Fibroblast of skin of scalp (primary cell): ENCODE results near the gene TRAK1.
A peak's percentile ranks its signal among the peaks of the same experiment; 100 is the strongest.

Source experiments
- DNase-seq: peaks from one replicate; pipeline ENCODE4 v3.0.0-alpha.2; 2013

Gene TRAK1

DNA sequence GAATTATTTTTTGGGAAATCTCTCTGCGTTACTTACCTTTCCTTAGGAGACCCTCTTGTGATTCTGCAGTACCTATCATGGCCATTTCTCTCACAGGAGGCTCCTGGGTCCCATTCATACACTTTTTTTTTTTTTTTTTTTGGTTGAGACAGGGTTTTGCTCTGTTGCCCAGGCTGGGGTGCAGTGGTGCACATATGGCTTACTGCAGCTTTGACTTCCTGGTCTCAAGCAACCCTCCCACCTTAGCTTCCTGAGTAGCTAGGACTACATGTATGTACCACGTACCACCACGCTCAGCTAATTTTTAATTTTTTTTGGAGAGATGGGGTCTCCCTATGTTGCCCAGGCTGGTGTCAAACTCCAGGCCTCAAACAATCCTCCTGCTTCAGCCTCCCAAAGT is 36.1 kb downstream of the TRAK1 start:
- DNase-seq, result no peak

DNA sequence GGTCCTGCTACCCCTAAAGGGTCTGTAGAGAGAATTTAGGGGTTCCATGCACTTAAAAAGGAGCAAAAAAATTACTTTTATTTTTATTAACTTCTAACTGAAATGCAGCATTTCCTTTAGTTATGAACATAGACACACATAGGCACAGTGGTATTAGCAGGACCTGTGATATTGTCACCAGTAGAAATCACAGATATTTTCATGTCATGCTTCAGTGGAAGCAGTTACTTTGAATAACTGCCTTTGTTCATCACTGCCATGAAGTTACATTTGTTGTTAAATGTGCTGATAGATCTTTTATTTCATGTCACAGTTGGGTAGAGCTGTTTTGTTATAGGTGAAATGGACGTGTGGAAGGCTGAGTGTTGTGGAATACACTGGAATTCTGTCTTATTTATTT is 37.4 kb downstream of the TRAK1 start:
- no peak for DNase-seq

DNA sequence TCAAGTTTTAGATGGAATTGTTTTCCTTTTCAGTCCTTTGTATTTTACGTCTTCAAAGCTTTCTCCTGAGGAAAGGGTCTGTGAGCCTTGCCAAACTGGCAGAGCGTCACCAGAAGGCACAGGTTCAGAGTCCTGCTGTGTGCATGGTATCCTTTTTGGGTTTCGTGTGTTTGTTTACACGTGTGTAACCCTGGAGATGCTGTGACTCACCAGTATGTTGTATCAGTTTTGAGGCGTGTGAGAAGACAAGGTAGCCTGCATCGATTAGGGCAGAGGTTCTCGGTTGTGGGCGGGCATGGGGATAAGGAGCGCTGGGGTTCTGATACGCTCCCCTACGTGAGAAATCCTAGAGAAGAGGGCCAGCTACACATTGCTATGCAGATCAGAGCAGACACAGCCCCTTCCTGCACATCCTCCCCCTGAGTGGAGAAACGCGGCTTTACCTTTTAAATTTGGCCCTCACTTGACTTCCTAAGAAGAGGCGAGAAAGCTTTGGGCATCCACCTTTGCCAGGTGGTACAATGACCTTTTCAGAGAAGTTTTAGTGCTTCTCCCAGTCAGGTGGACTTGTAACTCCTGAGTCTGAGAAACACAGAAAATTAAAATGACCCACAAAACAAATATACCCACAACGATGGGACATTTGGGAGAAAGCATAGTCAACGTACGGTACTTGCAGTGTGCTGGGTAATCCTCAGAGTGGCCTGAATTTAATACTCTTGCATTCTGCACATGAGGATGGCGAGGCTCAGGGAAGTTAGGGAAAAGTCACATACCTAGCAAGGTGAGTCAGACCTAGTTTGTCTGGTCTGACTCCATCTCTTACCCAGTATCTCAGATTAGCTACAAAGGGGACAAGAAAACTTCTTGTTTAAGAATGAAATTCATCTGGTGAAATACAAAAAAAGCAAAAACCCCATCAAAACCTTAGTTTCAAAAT is 38.1 kb downstream of the TRAK1 start:
- DNase-seq, result no peak

DNA sequence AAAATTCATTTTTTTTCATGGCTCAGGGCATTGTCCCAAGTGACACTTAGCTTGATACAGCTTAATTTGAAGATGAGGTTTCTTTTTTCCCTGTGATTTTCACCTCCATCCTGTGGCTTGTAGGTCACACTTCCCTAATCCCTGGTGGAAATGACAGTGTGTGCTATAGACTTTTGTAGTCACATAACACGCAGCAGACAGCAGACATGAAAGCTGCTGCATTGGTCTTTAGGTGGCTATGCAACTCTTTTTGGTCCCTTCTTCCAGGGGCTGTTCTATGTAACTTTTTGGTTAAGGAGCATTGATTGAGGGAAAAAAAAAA is 38.8 kb downstream of the TRAK1 start:
- DNase-seq, result no peak

DNA sequence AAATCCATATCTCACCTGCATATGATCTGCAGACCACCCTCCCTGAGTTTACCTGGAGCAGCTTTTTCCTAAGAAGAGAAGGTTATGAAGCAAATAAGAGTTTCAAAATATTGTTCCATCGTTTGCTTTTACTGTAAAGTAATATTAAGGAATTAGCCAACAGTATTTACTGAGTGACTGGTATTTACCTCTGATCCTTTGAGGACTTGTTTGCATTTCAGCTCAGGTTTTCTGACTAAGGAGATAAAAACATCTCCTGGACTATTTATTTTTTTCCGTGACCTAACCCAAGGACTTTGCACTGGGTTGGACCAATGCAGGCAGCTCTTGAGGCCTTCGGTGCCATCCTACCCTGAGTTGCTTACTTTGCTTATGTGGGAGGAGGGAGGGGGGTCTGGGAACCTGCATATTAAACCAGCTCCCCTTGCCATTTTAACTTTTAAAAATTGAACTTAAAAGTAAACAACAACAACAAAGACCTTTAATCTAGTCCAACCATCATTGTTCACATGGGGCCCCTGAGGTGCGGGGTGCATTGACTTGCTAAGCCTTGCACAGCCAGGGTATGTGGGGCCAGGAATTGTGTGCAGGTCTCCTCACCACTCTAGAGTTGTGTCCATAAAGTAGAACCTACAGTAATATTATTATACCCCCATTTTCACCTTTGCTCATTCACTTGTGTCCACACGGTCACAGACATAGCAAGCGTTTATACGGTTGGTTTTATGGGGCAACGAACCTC is 39.3 kb downstream of the TRAK1 start:
- no peak for DNase-seq

DNA sequence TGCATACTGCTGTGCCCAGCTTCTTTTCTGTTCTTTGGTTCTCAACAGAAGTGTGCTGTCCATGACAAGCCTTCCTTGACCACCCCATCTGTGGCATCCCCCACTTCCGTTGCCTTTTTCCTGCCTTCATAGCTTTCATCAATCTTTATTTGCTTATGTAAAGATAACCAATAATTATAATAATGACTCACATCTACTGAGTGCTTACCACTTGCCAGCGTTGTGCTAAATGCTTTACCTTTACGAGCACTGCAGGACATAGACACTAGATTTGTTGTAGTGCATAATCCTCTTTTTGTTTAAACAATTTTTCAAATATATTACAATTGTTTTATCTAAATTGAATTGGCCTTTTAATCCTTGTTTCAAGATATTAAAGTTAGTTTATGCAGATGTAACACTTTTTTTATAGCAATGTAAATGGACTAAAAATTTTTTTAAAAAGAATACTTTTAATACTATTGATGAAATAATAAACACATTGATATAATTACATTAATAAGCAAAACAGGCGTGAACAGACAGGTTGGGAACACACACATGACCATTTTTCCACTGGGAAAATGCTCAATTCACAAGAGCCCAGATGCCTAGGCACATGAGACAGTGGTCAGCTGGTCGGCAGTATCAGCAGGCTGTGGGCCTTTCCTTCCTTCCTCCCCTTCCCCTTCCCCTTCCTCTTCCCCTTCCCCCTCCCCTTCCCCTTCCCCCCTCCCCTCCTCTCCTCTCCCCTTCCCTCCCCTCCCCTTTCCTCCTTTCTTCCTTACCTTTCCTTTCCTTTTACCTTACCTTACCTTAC is 42.5 kb downstream of the TRAK1 start:
- no peak for DNase-seq

DNA sequence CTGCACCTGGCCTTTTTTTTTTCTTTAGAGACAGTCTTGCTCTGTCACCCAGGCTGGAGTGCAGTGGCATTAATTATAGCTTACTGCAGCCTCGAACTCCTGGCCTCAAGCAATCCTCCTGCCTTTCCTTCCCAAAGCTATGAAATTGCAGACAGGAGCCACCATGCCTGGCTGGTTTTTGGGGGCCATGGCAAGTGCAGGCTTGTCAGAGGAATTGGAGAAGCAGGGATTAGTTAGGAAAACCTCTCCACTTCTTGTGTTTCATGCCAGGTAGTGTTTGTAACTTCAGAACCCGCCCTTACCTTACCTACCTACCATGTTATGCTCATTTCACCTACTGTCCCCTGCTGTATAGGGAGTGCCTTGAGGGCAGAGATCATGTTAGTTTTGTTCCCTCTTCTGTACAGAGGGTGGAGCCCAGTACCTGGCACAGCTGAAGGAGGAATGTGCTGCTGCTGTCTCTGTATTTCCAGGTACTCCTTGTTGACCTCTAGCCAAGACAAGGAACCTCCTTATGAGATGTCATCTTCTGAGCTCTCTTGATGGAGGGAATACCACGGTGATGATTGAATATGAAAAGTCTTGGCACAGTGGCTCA is 43.8 kb downstream of the TRAK1 start:
- DNase-seq, result no peak

DNA sequence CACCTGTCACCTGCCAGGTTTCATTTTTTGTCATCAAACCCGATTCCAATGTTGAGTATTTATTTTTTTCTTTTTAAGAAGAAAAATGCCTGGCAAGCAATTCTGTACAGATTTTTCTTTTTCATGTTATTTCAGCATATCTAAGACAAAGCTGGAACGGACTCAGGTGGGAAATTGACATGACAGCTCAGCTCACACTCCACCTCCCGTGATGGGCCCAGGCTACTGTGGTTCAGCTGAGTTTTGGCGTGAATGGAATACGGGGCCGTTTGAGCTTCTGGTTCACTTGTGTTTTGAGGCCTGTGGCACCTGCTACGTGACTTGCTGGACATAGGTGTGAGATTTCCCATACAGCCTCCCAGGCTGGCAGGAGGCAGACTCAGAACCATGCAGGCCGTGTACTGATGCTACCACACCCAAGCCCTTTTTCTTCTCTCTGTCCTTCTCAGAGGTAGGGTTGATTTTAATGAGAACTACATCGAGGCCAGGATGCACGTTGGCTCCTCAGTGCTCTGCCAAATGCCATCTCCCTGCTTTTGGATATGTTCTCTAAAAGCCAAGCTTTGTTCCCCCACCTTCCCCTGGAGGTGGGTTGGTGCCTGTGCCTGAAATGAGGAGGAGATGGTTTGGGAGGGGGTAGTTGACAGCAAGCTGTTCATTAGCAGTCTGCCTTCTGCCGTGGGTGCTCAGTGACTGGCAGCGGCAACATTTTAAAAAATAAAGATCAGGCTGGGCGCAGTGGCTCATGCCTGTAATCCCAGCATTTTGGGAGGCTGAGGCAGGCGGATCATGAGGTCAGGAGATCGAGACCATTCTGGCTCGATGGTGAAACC is 48.7 kb downstream of the TRAK1 start:
- no peak for DNase-seq

DNA sequence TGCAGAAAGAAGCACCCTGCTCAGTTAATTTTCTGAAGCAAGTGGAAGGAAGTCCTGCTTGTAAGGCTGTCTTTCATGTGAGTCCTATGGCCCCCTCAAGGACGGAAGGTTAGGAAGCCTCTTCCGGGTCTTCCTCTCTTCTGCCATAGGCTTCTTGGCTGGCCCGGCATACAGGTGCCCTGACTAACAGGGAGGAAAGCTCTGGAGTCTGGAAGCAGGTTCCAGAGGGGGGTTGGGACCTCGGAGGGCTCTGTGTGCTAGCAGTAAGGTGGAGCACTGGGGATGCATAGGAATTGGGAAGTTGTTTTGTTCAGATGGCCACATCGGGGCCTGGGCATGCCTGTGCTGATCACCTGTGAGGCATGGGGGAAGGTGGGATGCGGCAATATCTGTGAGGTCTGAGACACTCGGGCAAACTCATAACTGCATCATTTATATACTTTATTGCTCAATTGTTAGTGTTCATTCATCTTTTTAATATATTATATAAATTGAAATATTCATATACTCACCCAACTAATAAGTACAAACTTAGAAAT is 49.6 kb downstream of the TRAK1 start:
- no peak for DNase-seq

DNA sequence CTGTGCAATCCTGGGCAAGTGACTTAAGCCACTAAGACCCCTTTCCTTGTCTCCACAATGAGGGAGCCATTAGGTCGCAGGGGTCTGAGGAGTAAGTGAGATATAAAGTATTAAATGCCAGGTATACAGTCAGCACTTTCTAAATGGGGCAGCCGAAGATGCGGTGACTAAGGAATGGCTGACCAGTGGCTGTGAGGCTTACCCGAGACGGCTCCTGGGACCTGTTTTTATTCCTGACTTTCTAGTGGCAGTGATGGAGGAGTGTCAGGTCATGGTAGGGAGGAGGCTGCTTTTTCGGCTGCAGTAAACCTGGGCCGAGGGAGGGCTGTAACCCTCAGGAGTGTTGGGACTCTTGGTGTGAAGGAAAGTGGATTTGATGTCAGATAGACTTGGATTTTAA is 52.3 kb downstream of the TRAK1 start:
- DNase-seq, result no peak

DNA sequence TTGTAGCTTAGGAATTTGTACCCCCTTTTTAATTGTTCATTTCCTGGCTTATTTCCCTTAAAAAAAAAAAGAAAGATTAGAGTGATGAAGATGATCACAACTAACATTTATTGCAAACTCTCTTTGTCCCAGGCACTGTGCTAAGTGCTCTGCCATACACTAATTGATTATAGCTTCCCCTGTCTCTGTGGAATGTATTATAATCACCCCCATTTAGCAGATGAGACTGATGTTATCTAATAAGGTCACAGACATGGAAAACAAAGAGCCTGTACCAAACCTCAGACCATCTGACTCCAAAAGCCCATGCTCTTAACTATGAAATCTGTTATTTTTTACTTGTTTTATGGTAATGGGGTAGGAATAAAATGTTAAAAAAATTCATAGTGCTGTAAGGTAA is 53.1 kb downstream of the TRAK1 start:
- DNase-seq, result no peak

DNA sequence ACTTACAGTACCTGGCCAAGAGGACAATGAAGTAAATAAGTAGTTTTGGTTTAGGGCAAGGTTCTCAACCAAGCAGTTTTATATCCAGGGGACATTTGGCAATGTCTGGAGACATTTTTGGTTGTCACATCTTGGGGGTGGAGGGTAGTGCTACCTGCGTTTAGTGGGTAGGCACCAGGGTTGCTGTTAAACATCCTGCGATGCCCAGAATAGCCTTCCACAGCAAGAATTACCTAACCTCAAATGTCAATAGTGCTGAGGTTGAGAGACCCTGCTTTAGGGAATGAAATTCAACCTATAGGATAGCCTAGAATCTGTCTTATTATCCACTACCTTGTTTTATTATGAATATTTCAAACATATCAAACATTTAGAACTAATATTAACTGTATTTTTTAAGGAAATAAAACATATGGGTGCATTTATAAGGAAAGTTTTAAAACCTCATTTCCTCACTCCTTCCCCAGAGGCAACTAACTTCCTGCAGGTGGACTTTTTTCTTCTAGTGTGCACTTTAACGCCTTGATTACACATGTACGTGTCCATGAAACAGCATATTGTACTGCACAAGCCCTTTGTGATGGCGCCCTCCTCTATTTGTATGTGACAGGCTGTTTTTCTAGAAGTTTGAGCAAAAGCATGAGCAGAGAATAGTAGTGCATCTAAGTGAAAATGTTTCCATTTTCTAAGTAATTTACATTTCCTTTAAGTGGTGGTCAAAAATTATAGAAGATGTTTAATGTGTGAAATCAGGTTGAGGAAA is 57.1 kb downstream of the TRAK1 start:
- no peak for DNase-seq

DNA sequence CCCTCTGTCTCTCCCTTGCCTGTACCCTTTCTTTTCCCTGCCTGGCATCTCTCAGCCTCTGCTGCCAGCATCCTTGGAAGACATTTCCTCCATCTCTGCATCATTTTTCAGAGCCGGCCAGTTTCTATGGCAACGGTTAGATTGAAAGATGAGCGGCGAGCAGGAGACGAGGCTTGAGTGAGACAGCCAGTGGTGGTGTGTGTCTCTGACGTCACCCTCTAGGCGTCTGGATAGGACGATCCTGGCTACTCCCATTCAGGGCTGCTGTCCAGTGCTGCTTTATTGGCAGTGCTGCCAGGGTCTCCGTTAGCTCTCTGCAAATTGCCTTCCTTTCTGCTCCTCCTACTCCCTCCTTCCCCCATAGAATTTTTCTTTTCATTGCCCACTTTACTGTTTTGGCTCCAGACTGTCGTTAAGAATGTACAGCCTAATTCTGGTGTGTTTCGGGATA is 57.9 kb downstream of the TRAK1 start:
- DNase-seq, result peak; percentile 82

DNA sequence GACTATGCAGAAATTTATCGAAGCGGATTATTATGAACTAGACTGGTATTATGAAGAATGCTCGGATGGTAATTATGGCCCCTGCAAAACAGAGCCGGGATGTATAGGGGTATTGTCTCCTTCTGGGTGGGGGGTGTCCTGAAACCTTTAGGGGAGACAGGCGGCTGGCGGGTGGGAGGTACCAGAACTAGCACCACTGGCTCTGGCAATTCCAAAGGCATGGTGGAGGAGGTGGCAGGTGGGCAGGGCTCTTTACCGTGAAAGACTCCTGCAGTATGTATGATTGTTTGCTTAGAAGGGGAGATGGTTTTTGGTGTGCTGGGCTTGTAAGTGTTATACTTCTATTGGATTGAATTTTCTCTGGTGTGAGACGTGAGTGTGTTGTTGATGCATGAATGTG is 58.4 kb downstream of the TRAK1 start:
- no peak for DNase-seq

DNA sequence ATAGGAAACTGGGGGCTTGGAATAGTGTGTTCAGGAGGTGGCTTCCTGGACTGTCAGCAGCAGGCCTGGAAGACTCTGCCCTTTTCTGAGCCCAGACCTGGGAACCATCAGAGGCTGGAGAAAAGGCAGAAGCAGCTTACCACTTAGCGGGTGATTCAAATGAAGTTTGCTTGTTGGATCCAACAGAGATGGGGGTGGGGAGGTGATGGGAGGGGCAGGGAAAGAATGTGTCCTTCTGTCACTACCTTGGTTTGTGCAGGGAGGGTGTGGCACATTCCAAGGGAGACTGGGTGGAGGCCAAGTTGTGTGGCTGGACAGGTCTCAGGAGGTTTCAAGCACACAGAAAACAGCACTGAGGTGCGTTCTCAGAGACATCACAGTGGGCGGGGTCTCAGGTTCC is 58.8 kb downstream of the TRAK1 start:
- no peak for DNase-seq

DNA sequence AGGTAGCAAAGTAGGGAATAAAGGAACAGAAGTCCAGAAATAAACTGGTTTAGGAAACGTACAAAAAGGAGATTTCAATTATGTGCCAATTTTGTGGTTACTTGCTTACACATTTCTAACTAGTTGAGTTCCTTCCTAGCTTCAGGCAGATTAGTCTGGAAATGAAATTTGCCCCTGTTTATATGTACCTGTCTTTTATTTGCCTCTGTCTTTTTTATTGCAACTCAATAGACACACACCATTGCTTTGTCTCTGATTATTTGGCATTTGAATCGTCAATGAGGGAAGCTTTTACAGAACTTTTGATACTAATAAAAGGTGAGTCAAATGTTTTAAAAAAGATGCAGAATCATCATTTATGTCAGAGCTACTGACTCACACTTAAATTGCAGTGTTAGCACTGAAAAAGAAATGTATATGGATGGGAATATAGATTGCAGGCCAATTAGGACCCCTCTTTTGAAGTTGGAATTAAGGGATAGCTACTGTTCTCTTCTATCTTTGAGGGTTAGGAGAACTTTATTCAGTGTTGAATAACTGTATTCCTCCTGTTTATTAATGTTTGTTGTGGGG is 60.5 kb downstream of the TRAK1 start:
- DNase-seq, result no peak

DNA sequence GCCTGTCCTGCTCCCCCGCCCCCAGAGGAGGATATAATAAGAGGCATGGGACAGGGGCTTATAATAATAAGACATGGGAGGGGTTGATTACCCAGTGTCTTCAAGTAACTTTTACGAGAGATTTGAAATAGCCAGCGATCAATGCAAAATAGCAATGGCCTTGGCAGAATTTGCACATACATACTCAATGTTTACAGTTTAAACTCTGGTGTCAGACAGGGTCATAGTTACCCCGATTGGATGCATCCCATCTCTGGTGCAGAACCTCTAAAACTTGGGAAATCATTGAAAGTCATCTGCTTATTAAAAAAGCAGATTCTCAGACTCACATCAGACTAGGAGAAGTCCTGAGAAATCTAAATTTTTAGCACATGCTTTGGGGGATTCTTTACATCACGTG is 61.0 kb downstream of the TRAK1 start:
- DNase-seq, result no peak

DNA sequence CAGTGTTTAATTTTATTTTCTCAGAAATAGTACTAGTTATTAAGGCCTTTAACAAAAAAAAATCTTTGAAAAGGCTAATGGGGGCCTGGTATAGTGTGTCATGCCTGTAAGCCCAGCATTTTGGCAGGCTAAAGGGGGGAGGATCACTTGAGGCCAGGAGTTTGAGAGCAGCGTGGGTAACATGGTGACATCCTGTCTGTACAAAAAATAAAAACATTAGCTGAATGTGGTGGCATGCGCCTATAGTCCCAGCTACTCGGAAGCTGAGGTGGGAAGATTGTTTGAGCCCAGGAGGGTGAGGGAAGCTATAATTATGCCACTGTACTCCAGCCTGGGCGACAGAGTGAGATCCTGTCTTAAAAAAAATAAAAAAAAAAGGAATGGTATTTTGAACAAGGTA is 61.9 kb downstream of the TRAK1 start:
- no peak for DNase-seq

DNA sequence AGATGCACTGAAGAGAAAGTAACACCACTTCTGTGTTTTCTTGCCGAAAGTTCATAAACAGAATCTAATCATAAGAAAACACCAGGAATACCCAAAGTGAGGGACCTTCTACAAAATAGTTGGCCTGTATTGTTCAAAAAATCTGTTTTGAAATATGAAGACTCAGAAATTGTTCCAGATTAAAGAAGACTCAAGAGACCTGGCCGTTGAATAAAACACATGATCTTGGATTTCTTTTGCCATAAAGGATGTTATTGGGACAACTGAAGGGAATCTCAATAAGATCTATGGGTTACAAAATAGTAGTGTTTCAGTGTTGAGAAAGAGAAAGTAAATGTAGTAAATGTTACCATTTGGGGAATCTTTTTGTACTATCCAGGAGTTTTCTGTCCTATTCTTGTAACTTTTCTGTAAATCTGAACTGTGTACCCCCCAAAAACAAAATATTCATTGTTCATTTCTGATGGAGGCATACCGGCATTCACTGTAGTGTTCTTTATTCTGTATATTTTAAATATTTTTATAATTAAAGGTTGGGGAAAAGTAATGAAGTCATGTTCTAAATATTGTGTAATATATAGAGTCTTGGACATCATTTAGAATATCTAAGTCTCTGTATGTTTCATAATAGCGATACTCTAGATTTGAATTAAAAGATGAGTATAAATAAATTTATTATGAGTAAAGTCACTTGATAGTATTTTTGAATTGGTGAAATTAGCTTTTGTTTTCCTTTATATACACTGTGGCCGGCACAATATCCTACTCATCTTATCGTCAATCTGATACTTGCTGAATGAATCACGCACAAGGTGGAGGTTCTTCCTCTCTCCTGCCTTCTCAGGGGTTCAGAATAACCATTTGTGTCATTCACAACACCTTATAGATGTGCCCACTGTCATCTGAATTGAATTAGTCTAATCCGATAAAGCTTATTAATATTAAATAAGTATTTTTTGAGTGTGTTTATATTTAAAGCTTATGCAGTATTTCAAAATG is 66.7 kb downstream of the TRAK1 start:
- no peak for DNase-seq
